ENCODE data around the gene TNFAIP3.
A peak's percentile ranks its signal among the peaks of the same experiment; 100 is the strongest.

TNFAIP3 gene

GRCh38 chr6:137927777-137928218 lies 60.7 kb downstream of the TNFAIP3 start:
- peak; percentile 2 for DNase-seq

DNA sequence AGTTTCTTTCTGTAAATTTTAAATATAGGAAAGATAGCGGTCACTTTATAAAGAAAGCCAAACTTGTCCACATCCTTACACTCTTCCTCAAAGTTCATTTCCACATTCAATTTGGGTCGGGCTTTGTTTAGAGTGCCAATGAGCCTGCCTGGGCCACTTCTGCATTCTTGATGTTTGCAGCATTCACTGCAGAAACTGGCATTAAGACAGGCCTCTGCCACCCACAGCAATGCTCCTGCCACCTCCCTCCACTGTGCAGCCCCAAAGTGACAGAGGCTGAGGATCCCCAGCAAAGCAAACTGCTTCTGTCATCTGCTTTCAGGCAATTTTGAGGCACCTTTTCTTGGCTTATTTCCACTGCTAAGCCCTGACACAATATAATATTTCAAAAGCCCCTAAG lies 61.2 kb downstream of the TNFAIP3 start:
- no peak for DNase-seq

GRCh38 chr6:137931849-137932465 lies 64.9 kb downstream of the TNFAIP3 start:
- no peak for DNase-seq

Measured in DMS53 (cell line).